ENCODE measurements around the gene CENPP. TPM values are rescaled to one million over a fixed set of nuclear protein-coding genes. Genes with fewer than 3 reads are reported as not detected.

CENPP gene
- total RNA-seq, 2 donors from 2014 or later, result 0.78 to 2.3 TPM

- Histone ChIP-seq H3K4me1 (peaks cover 30% of the 10 kb centered on the region), H3K27ac (peak overlapping the region in 2 of 4 donors; percentile 26 to 42), H3K4me3 (no peak overlapping the region), H3K9me3 (no peaks in the 10 kb centered on the region), H3K36me3 (replicated peaks in 1 of 2; ENCODE audit: insufficient read depth in 1 of 2, low read depth in 2 of 2) (no peaks in the 10 kb centered on the region), H3K27me3 (no peaks in the 10 kb centered on the region)
- intact Hi-C loops (cut with DNase I), result no loop called here
- 49 to 54% methylated on average over 3 of the region's 3 CpGs for WGBS, 2 donors
- ATAC-seq, result no peak
- no peak for TF ChIP-seq POLR2A (IDR thresholded peaks at IDR 0.05)
- TF ChIP-seq CTCF (IDR thresholded peaks at IDR 0.05), result no peak
- no peak for DNase-seq
These were observed 340.1 kb downstream of the CENPP start for GRCh38 chr9:92665836-92666235.

DNA sequence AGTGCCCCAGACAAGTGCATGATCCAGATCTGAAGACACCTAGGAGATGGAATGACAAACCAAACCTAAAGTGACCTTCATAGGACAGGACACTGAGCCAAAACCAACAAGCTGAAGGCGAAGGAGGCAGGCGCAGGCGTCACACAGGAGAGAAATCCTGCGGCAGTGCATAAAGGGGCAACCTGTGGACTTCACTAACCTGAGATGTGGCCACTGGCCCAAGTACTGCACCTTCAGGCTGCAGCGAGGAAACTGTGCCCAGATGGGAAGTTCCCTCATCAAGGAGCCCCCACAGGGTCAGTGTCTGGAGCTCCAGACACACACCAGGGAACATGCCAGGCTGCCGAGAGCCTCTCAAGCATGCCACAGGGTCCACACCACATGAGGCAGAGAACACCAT is 340.5 kb downstream of the CENPP start:
- TF ChIP-seq POLR2A (IDR thresholded peaks at IDR 0.05), result no peak
- no peak for TF ChIP-seq CTCF (IDR thresholded peaks at IDR 0.05)
- Histone ChIP-seq H3K27me3 (no peaks in the 10 kb centered on the region), H3K4me1 (peaks cover 34% of the 10 kb centered on the region), H3K36me3 (replicated peaks in 1 of 2; ENCODE audit: insufficient read depth in 1 of 2, low read depth in 2 of 2) (no peaks in the 10 kb centered on the region), H3K9me3 (no peaks in the 10 kb centered on the region), H3K4me3 (no peak overlapping the region), H3K27ac (peak overlapping the region in 2 of 4 donors; percentile 26 to 42)
- intact Hi-C loops (cut with DNase I), result no loop called here
- WGBS, 2 donors, result 47 to 54% methylated on average over 5 to 6 of the region's 6 CpGs
- ATAC-seq (no peak), DNase-seq (peak in 3 of 4 donors; percentile 16 to 19 (median 17))

DNA sequence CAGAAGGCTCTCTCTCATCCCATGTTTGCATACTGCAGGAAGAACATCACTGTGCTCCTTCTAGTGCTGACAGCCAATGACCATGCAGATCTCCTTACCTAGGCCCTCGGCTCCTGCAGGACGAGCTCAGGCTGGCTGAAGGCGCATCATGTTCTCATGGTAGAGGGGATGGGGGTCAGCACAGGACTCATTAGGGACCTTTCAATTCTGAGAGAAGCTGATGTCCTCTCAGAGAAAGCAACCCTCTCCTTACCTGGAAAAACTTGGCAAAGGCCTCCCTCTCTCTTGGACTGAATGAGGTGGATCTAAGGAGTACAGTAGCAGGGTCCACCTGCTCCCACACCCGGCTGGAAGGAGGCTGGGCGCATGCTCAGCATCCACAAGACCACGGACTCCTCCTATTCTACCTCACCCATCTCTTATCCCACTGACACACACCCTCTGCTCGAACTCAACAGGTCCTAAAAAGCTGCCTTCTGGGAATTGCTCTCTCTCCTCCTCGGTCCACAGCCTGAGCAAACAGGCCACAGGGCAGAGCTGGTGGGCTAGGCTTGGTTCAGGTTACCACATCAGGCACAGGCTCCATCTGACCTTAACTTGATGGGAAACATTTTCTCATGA is 341.3 kb downstream of the CENPP start:
- DNase-seq (no peak), ATAC-seq (no peak)
- Histone ChIP-seq H3K27me3 (no peaks in the 10 kb centered on the region), H3K36me3 (replicated peaks in 1 of 2; ENCODE audit: insufficient read depth in 1 of 2, low read depth in 2 of 2) (no peaks in the 10 kb centered on the region), H3K9me3 (no peaks in the 10 kb centered on the region), H3K4me3 (no peak overlapping the region), H3K27ac (no peak overlapping the region), H3K4me1 (peaks cover 39% of the 10 kb centered on the region)
- WGBS, 2 donors, result 83 to 84% methylated on average over 7 to 8 of the region's 8 CpGs
- intact Hi-C loops (cut with DNase I), result no loop called here
- no peak for TF ChIP-seq CTCF (IDR thresholded peaks at IDR 0.05)
- TF ChIP-seq POLR2A (IDR thresholded peaks at IDR 0.05), result no peak

GRCh38 chr9:92668746-92669526 is 343.2 kb downstream of the CENPP start:
- H3K36me3 ChIP-seq (replicated peaks in 1 of 2; ENCODE audit: insufficient read depth in 1 of 2, low read depth in 2 of 2), result no peaks in the 10 kb centered on the region
- WGBS, 2 donors, result 16 to 17% methylated on average over 14 of the region's 14 CpGs
- TF ChIP-seq POLR2A (IDR thresholded peaks at IDR 0.05) (no peak), CTCF (IDR thresholded peaks at IDR 0.05) (no peak)
- H3K9me3 ChIP-seq, result no peaks in the 10 kb centered on the region
- intact Hi-C loops (cut with DNase I), result no loop called here
- DNase-seq, result peak in 3 of 4 donors; percentile 25 to 44 (median 34)
- ATAC-seq, result no peak
- H3K27ac ChIP-seq, result peak overlapping the region in 3 of 4 donors; percentile 61 to 86 (median 82)
- peak overlapping the region; percentile 93 to 99 for H3K4me3 ChIP-seq
- H3K4me1 ChIP-seq, result peaks cover 39% of the 10 kb centered on the region
- H3K27me3 ChIP-seq, result no peaks in the 10 kb centered on the region

All from body of pancreas (tissue), 4 donors.